BLaER1 (cell line): ENCODE measurements around the gene ARRB2.

Source experiments
- H3K27ac ChIP-seq: shearing (Covaris generic); formaldehyde crosslinking; 2 replicates; pipeline ENCODE4 v1.8.1; 2022
- H3K27me3 ChIP-seq: shearing (Covaris generic); formaldehyde crosslinking; 2 replicates; pipeline ENCODE4 v1.8.1; 2022
- H3K36me3 ChIP-seq: shearing (Covaris generic); formaldehyde crosslinking; 2 replicates; pipeline ENCODE4 v1.8.1; 2022
- H3K4me1 ChIP-seq: shearing (Covaris generic); formaldehyde crosslinking; 2 replicates; pipeline ENCODE4 v1.8.1; 2022
- H3K4me2 ChIP-seq: shearing (Covaris generic); formaldehyde crosslinking; 2 replicates; pipeline ENCODE4 v1.8.1; 2022
- H3K4me3 ChIP-seq: shearing (Covaris generic); formaldehyde crosslinking; 2 replicates; pipeline ENCODE4 v1.8.1; 2022
- H3K9ac ChIP-seq: shearing (Covaris generic); formaldehyde crosslinking; 2 replicates; pipeline ENCODE4 v1.8.1; 2022
- H3K9me3 ChIP-seq: shearing (Covaris generic); formaldehyde crosslinking; 2 replicates; pipeline ENCODE4 v1.8.1; 2022
- H4K20me1 ChIP-seq: shearing (Covaris generic); formaldehyde crosslinking; 2 replicates; pipeline ENCODE4 v1.8.1; 2022
- Cebpa-rat ChIP-seq: shearing (Covaris generic); IDR thresholded peaks from 2 replicates; pipeline ENCODE4 v1.8.1; 2022

The ARRB2 gene

GRCh38 chr17:4709794-4710692 is at the start of gene ARRB2:
ARRB2 (plus strand) TSS chr17:4710632; CDS start chr17:4710722, 90 bp downstream.
- Histone ChIP-seq H4K20me1 (peaks cover 15% of the 10 kb centered on the region), H3K9ac (peak within 1 kb of the TSS; percentile 90), H3K4me1 (peaks cover 51% of the 10 kb centered on the region), H3K4me3 (peak within 1 kb of the TSS; percentile 83), H3K36me3 (no peaks in the 10 kb centered on the region), H3K27me3 (no peaks in the 10 kb centered on the region), H3K4me2 (peak within 1 kb of the TSS; percentile 94), H3K9me3 (no peaks in the 10 kb centered on the region), H3K27ac (peak within 1 kb of the TSS; percentile 90)
- no peak for TF ChIP-seq Cebpa-rat

GRCh38 chr17:4663711-4664110 is 46.7 kb upstream of the ARRB2 start:
- no peak overlapping the region for H3K9ac ChIP-seq
- no peaks in the 10 kb centered on the region for H3K27me3 ChIP-seq
- H3K4me3 ChIP-seq = no peak overlapping the region
- no peaks in the 10 kb centered on the region for H3K4me1 ChIP-seq
- no peaks in the 10 kb centered on the region for H3K36me3 ChIP-seq
- H3K4me2 ChIP-seq = no peak overlapping the region
- no peak overlapping the region for H3K27ac ChIP-seq
- H3K9me3 ChIP-seq = no peaks in the 10 kb centered on the region
- no peaks in the 10 kb centered on the region for H4K20me1 ChIP-seq
- TF ChIP-seq Cebpa-rat = no peak

GRCh38 chr17:4664230-4664629 is 46.2 kb upstream of the ARRB2 start:
- no peak overlapping the region for H3K9ac ChIP-seq
- H3K27me3 ChIP-seq = no peaks in the 10 kb centered on the region
- H3K36me3 ChIP-seq = peaks cover 3% of the 10 kb centered on the region; the same call in 1 of the 2 replicates
- H4K20me1 ChIP-seq = no peaks in the 10 kb centered on the region
- no peaks in the 10 kb centered on the region for H3K4me1 ChIP-seq
- no peak overlapping the region for H3K4me2 ChIP-seq
- H3K27ac ChIP-seq = no peak overlapping the region
- TF ChIP-seq Cebpa-rat = no peak
- no peak overlapping the region for H3K4me3 ChIP-seq
- H3K9me3 ChIP-seq = no peaks in the 10 kb centered on the region

GRCh38 chr17:4665027-4665426 is 45.4 kb upstream of the ARRB2 start:
- Histone ChIP-seq H4K20me1 (no peaks in the 10 kb centered on the region), H3K9me3 (no peaks in the 10 kb centered on the region), H3K4me1 (no peaks in the 10 kb centered on the region), H3K4me3 (no peak overlapping the region), H3K36me3 (peaks cover 9% of the 10 kb centered on the region), H3K9ac (no peak overlapping the region), H3K4me2 (no peak overlapping the region), H3K27me3 (no peaks in the 10 kb centered on the region), H3K27ac (no peak overlapping the region)
- TF ChIP-seq Cebpa-rat = no peak

- TF ChIP-seq Cebpa-rat = no peak
- no peaks in the 10 kb centered on the region for H3K4me1 ChIP-seq
- no peak overlapping the region for H3K4me2 ChIP-seq
- peaks cover 22% of the 10 kb centered on the region for H3K36me3 ChIP-seq
- no peak overlapping the region for H3K27ac ChIP-seq
- no peaks in the 10 kb centered on the region for H3K9me3 ChIP-seq
- no peak overlapping the region for H3K9ac ChIP-seq
- no peaks in the 10 kb centered on the region for H4K20me1 ChIP-seq
- H3K27me3 ChIP-seq = no peaks in the 10 kb centered on the region
- H3K4me3 ChIP-seq = no peak overlapping the region
Measured at GRCh38 chr17:4666296-4666695, 44.1 kb upstream of the ARRB2 start.

- Histone ChIP-seq H3K4me3 (no peak overlapping the region), H3K27ac (no peak overlapping the region), H4K20me1 (no peaks in the 10 kb centered on the region), H3K9ac (no peak overlapping the region), H3K27me3 (no peaks in the 10 kb centered on the region), H3K36me3 (peaks cover 30% of the 10 kb centered on the region), H3K9me3 (no peaks in the 10 kb centered on the region), H3K4me1 (no peaks in the 10 kb centered on the region), H3K4me2 (no peak overlapping the region)
- no peak for TF ChIP-seq Cebpa-rat
Measured at GRCh38 chr17:4667166-4667565, 43.3 kb upstream of the ARRB2 start.

GRCh38 chr17:4672055-4672630 is 38.3 kb upstream of the ARRB2 start:
- Histone ChIP-seq H3K4me1 (no peaks in the 10 kb centered on the region), H3K9me3 (no peaks in the 10 kb centered on the region), H3K9ac (no peak overlapping the region), H4K20me1 (0 out of 2 replicates have a peak, but pooled peaks cover 10% of the 10 kb centered on the region), H3K36me3 (peaks cover 79% of the 10 kb centered on the region), H3K4me3 (no peak overlapping the region), H3K27ac (no peak overlapping the region), H3K27me3 (no peaks in the 10 kb centered on the region), H3K4me2 (no peak overlapping the region)
- no peak for TF ChIP-seq Cebpa-rat

- H3K9me3 ChIP-seq = no peaks in the 10 kb centered on the region
- no peak for TF ChIP-seq Cebpa-rat
- H3K4me3 ChIP-seq = no peak overlapping the region
- 0 out of 2 replicates have a peak, but pooled peaks cover 10% of the 10 kb centered on the region for H4K20me1 ChIP-seq
- H3K36me3 ChIP-seq = peaks cover 85% of the 10 kb centered on the region
- H3K27me3 ChIP-seq = no peaks in the 10 kb centered on the region
- no peaks in the 10 kb centered on the region for H3K4me1 ChIP-seq
- no peak overlapping the region for H3K4me2 ChIP-seq
- no peak overlapping the region for H3K9ac ChIP-seq
- no peak overlapping the region for H3K27ac ChIP-seq
Measured at GRCh38 chr17:4672751-4673150, 37.7 kb upstream of the ARRB2 start.

- Histone ChIP-seq H3K9me3 (no peaks in the 10 kb centered on the region), H3K4me3 (no peak overlapping the region), H4K20me1 (0 out of 2 replicates have a peak, but pooled peaks cover 10% of the 10 kb centered on the region), H3K9ac (no peak overlapping the region), H3K27ac (no peak overlapping the region), H3K4me2 (no peak overlapping the region), H3K36me3 (peaks cover 89% of the 10 kb centered on the region), H3K4me1 (no peaks in the 10 kb centered on the region), H3K27me3 (no peaks in the 10 kb centered on the region)
- TF ChIP-seq Cebpa-rat = no peak
Measured at GRCh38 chr17:4673169-4673568, 37.3 kb upstream of the ARRB2 start.
